Smooth muscle cell (in vitro differentiated cells): ENCODE results near the gene ARHGAP23. TPM values are rescaled to one million over a fixed set of nuclear protein-coding genes. Genes with fewer than 3 reads are reported as not detected.
A peak's percentile ranks its signal among the peaks of the same experiment; 100 is the strongest.

Experiments
- DNase-seq: peaks from one replicate; lab custom pipeline; 2025; ENCODE audit not compliant: unreplicated experiment; lab: John Stamatoyannopoulos, UW
- H2AFZ ChIP-seq: fragments of 200-600 bp; sonication (generic); 2 replicates; pipeline ENCODE4 v1.6.0; 2016; ENCODE audit warnings: antibody characterized with exemption, low read depth, mild to moderate bottlenecking
- H3F3A ChIP-seq: fragments of 200-600 bp; sonication (generic); 2 replicates; pipeline ENCODE4 v1.6.0; 2017; ENCODE audit warnings: antibody characterized with exemption, low read depth
- H3K27ac ChIP-seq: fragments of 200-600 bp; sonication (generic); 2 replicates; pipeline ENCODE4 v1.5.1; 2016; ENCODE audit warnings: low read depth, mild to moderate bottlenecking
- H3K27me3 ChIP-seq: fragments of 200-600 bp; sonication (generic); 2 replicates; pipeline ENCODE4 v1.6.1; 2016; ENCODE audit warnings: low read depth, mild to moderate bottlenecking
- H3K36me3 ChIP-seq: fragments of 200-600 bp; sonication (generic); 2 replicates; pipeline ENCODE4 v1.5.1; 2016; ENCODE audit warnings: low read depth
- H3K4me1 ChIP-seq: fragments of 200-600 bp; sonication (generic); 2 replicates; pipeline ENCODE4 v1.5.1; 2016; ENCODE audit warnings: low read depth
- H3K4me2 ChIP-seq: fragments of 200-600 bp; sonication (generic); 2 replicates; pipeline ENCODE4 v1.6.0; 2016; ENCODE audit warnings: mild to moderate bottlenecking
- H3K4me3 ChIP-seq: fragments of 200-600 bp; sonication (generic); 2 replicates; pipeline ENCODE4 v1.5.1; 2016; ENCODE audit warnings: mild to moderate bottlenecking
- H3K79me2 ChIP-seq: fragments of 200-600 bp; sonication (generic); 2 replicates; pipeline ENCODE4 v1.6.0; 2016; ENCODE audit warnings: low read depth, mild to moderate bottlenecking
- H3K9ac ChIP-seq: fragments of 200-600 bp; sonication (generic); 2 replicates; pipeline ENCODE4 v1.6.0; 2016; ENCODE audit warnings: low read depth
- H3K9me3 ChIP-seq: fragments of 200-600 bp; sonication (generic); replicated peaks from 2 replicates; pipeline ENCODE4 v1.5.1; 2016; ENCODE audit warnings: low read depth
- H4K20me1 ChIP-seq: fragments of 200-600 bp; sonication (generic); 2 replicates; pipeline ENCODE4 v1.6.0; 2016; ENCODE audit warnings: low read depth
- CTCF ChIP-seq: fragments of 200-600 bp; sonication (generic); IDR thresholded peaks from 2 replicates; pipeline ENCODE4 v1.5.1; 2017; ENCODE audit warnings: borderline replicate concordance, mild to moderate bottlenecking, antibody characterized with exemption; ENCODE audit not compliant: insufficient read depth, poor library complexity, severe bottlenecking
- WGBS: methylation state at CpG from one replicate; pipeline ENCODE4 v1.1.7; 2016; ENCODE audit warnings: low lambda C conversion rate; 5-methylcytosine and 5-hydroxymethylcytosine counted together
- polyA plus RNA-seq: library from polyadenylated mRNA; unstranded; fragments of >200 nt; fragmentation: Nextera tagmentation; extraction: Ambion mirVana; gene quantifications from 2 replicates; pipeline ENCODE4 v1.2.1, GENCODE V29; 2016
- total RNA-seq: library from RNA; depleted of rRNA; stranded (reverse); fragments of >200 nt; gene quantifications from 2 replicates; pipeline ENCODE4 v1.2.3, GENCODE V29; 2014

ARHGAP23 gene
- total and polyA plus RNA-seq, 2 experiments from 2014 or later: 24.9 to 34.0 TPM

GRCh38 chr17:38559051-38559879 is 131.0 kb downstream of the ARHGAP23 start:
- H3K9me3 ChIP-seq: no peaks in the 10 kb centered on the region
- H3F3A ChIP-seq: no peaks in the 10 kb centered on the region
- peaks cover 19% of the 10 kb centered on the region for H3K4me1 ChIP-seq
- no peak for TF ChIP-seq CTCF
- peak overlapping the region; percentile 87 for H3K4me2 ChIP-seq
- H3K79me2 ChIP-seq: no peaks in the 10 kb centered on the region
- no peak overlapping the region for H3K27ac ChIP-seq
- no peaks in the 10 kb centered on the region for H3K36me3 ChIP-seq
- H2AFZ ChIP-seq: no peak overlapping the region
- no peaks in the 10 kb centered on the region for H4K20me1 ChIP-seq
- H3K9ac ChIP-seq: no peak overlapping the region
- H3K27me3 ChIP-seq: peaks cover 58% of the 10 kb centered on the region
- peak overlapping the region; percentile 27 for H3K4me3 ChIP-seq
- DNase-seq: no peak
- WGBS: 5% methylated on average over 23 of the region's 44 CpGs

GRCh38 chr17:38559880-38560230 is 131.6 kb downstream of the ARHGAP23 start:
- no peak overlapping the region for H3K9ac ChIP-seq
- H3K4me3 ChIP-seq: no peak overlapping the region
- H3K36me3 ChIP-seq: no peaks in the 10 kb centered on the region
- H3K9me3 ChIP-seq: no peaks in the 10 kb centered on the region
- DNase-seq: no peak
- no peaks in the 10 kb centered on the region for H3K79me2 ChIP-seq
- 26% methylated on average over 6 of the region's 6 CpGs for WGBS
- no peak overlapping the region for H2AFZ ChIP-seq
- TF ChIP-seq CTCF: no peak
- H3F3A ChIP-seq: no peaks in the 10 kb centered on the region
- no peak overlapping the region for H3K4me2 ChIP-seq
- H4K20me1 ChIP-seq: no peaks in the 10 kb centered on the region
- peaks cover 64% of the 10 kb centered on the region for H3K27me3 ChIP-seq
- no peak overlapping the region for H3K27ac ChIP-seq
- peaks cover 25% of the 10 kb centered on the region for H3K4me1 ChIP-seq

GRCh38 chr17:38560503-38561318 is 132.4 kb downstream of the ARHGAP23 start:
- Histone ChIP-seq H3K36me3 (no peaks in the 10 kb centered on the region), H3K4me1 (peaks cover 29% of the 10 kb centered on the region), H4K20me1 (no peaks in the 10 kb centered on the region), H3K27ac (no peak overlapping the region), H3K27me3 (peaks cover 72% of the 10 kb centered on the region), H3K4me3 (no peak overlapping the region), H3K79me2 (no peaks in the 10 kb centered on the region), H3K4me2 (no peak overlapping the region), H3K9ac (no peak overlapping the region), H2AFZ (no peak overlapping the region), H3K9me3 (no peaks in the 10 kb centered on the region), H3F3A (no peaks in the 10 kb centered on the region)
- TF ChIP-seq CTCF: no peak
- DNase-seq: no peak
- 27% methylated on average over 15 of the region's 15 CpGs for WGBS
